GM12878 (cell line): Measurements from ENCODE around the gene HCN3. TPM values are rescaled to one million over a fixed set of nuclear protein-coding genes. Genes with fewer than 3 reads are reported as not detected.

Experiments used
- ATAC-seq: fragments of 200-7000 bp; cut with Tn5 transposase; 3 replicates; pipeline ENCODE4 v1.9.1; 2020; ENCODE audit warnings: mild to moderate bottlenecking, moderate library complexity
- BruUV-seq: library from RNA; stranded (reverse); fragments of 400-500 nt; replicated peaks from 2 replicates; lab custom pipeline; 2021; lab: Mats Ljungman, UMichigan
- CTCF ChIA-PET: fragments of 300-600 bp; sonication (Branson Sonifier 250); formaldehyde crosslinking; extraction: SDS; loops from one replicate; lab custom pipeline; 2021; ENCODE audit warnings: inconsistent platforms; lab: Yijun Ruan, JAX
- POLR2A ChIA-PET: fragments of 350-600 bp; formaldehyde crosslinking; extraction: SDS; loops from one replicate; lab custom pipeline; 2021; ENCODE audit warnings: inconsistent platforms; lab: Charles Lee
- RAD21 ChIA-PET: fragments of 300-600 bp; sonication (Branson Sonifier 250); formaldehyde crosslinking; loops from one replicate; lab custom pipeline; 2023; ENCODE audit warnings: antibody characterized with exemption; ENCODE audit not compliant: unreplicated experiment; lab: Charles Lee
- SMC1A ChIA-PET: fragments of 300-600 bp; sonication (Branson Sonifier 250); formaldehyde crosslinking; loops from one replicate; lab custom pipeline; 2023; ENCODE audit not compliant: unreplicated experiment, uncharacterized antibody; lab: Charles Lee
- DNase-seq: peaks from one replicate; pipeline ENCODE4 v3.0.0-alpha.2; 2011; ENCODE audit warnings: low read depth, low spot score
- FAIRE-seq: peaks from 3 replicates; lab custom pipeline; 2011; peaks lifted over from hg19 to GRCh38; lab: Jason Lieb, UNC
- H2AFZ ChIP-seq: 2 replicates; pipeline ENCODE4 v1.6.0; 2011; ENCODE audit warnings: low read depth, low read length, control low read depth; ENCODE audit not compliant: control insufficient read depth
- H3K27ac ChIP-seq: 2 replicates; pipeline ENCODE4 v1.5.1; 2011; ENCODE audit warnings: control low read depth; ENCODE audit not compliant: control insufficient read depth, insufficient read depth
- H3K27me3 ChIP-seq, 2 experiments: replicated peaks in 1 of 2; 2 replicates each; pipeline versions ENCODE4 v1.6.0 to v1.6.1; 2011; ENCODE audit warnings: low read length in 1 of 2; ENCODE audit not compliant: control insufficient read depth in 2 of 2, insufficient read depth in 2 of 2
- H3K36me3 ChIP-seq, 2 experiments: 2 replicates each; pipeline ENCODE4 v1.5.1; 2011; ENCODE audit warnings: low read length in 1 of 2; ENCODE audit not compliant: control insufficient read depth in 2 of 2, insufficient read depth in 2 of 2
- H3K4me1 ChIP-seq: 2 replicates; pipeline ENCODE4 v1.6.1; 2011; ENCODE audit warnings: mild to moderate bottlenecking, low read length, moderate library complexity, mixed read lengths; ENCODE audit not compliant: control insufficient read depth, insufficient read depth
- H3K4me2 ChIP-seq: 2 replicates; pipeline ENCODE4 v1.6.0; 2011; ENCODE audit warnings: control low read depth; ENCODE audit not compliant: control insufficient read depth, insufficient read depth
- H3K4me3 ChIP-seq: fragments of 200-600 bp; sonication (generic); 2 replicates; pipeline ENCODE4 v1.5.1; 2016
- H3K79me2 ChIP-seq: 2 replicates; pipeline ENCODE4 v1.6.0; 2011; ENCODE audit warnings: low read length; ENCODE audit not compliant: control insufficient read depth, insufficient read depth
- H3K9ac ChIP-seq: 2 replicates; pipeline ENCODE4 v1.8.0; 2011; ENCODE audit warnings: low read length, control low read depth, mixed read lengths; ENCODE audit not compliant: control insufficient read depth, insufficient read depth
- H3K9me3 ChIP-seq: replicated peaks from 3 replicates; pipeline ENCODE4 v1.5.1; 2011; ENCODE audit warnings: mild to moderate bottlenecking, low read length; ENCODE audit not compliant: control insufficient read depth, insufficient read depth
- H4K20me1 ChIP-seq: 2 replicates; pipeline ENCODE4 v1.6.0; 2011; ENCODE audit not compliant: control insufficient read depth, insufficient read depth
- BMI1 ChIP-seq: fragments of 450-650 bp; IDR thresholded peaks from 2 replicates; pipeline ENCODE4 v1.6.1; 2016; ENCODE audit warnings: mild to moderate bottlenecking, moderate library complexity, borderline replicate concordance
- CBX3 ChIP-seq: fragments of 200-600 bp; sonication (generic); IDR thresholded peaks from 2 replicates; pipeline ENCODE4 v1.6.1; 2016; ENCODE audit warnings: low read depth, borderline replicate concordance
- EED ChIP-seq: sonication (generic); IDR thresholded peaks from 2 replicates; pipeline ENCODE4 v1.6.1; 2016; ENCODE audit warnings: antibody characterized with exemption, low read depth
- MXI1 ChIP-seq: fragments of 150-350 bp; IDR thresholded peaks from 2 replicates; pipeline ENCODE4 v1.6.1; 2011; ENCODE audit warnings: low read depth, mild to moderate bottlenecking, inconsistent platforms, low read length, improper control_type of control experiment
- NFXL1 ChIP-seq: fragments of 450-650 bp; IDR thresholded peaks from 2 replicates; pipeline ENCODE4 v1.6.1; 2017; ENCODE audit warnings: antibody characterized with exemption, mild to moderate bottlenecking, borderline replicate concordance
- NR2F1 ChIP-seq: fragments of 450-650 bp; conservative IDR thresholded peaks from 2 replicates; pipeline ENCODE4 v1.6.1; 2017; ENCODE audit warnings: mild to moderate bottlenecking
- POLR2AphosphoS2 ChIP-seq: IDR thresholded peaks from 2 replicates; pipeline ENCODE4 v1.6.1; 2011; ENCODE audit warnings: low read depth, mild to moderate bottlenecking, low read length, improper control_type of control experiment, moderate library complexity
- SIX5 ChIP-seq: IDR thresholded peaks from 2 replicates; pipeline ENCODE4 v1.6.1; 2011; ENCODE audit warnings: mild to moderate bottlenecking, low read depth, low read length, moderate library complexity; ENCODE audit not compliant: severe bottlenecking
- SMAD1 ChIP-seq: fragments of 450-650 bp; IDR thresholded peaks from 2 replicates; pipeline ENCODE4 v1.6.1; 2018; ENCODE audit warnings: mild to moderate bottlenecking, low read depth; ENCODE audit not compliant: partially characterized antibody
- SMARCA5 ChIP-seq: fragments of 450-650 bp; IDR thresholded peaks from 2 replicates; pipeline ENCODE4 v1.6.1; 2017; ENCODE audit warnings: mild to moderate bottlenecking
- SMC3 ChIP-seq: IDR thresholded peaks from 2 replicates; pipeline ENCODE4 v1.6.1; 2011; ENCODE audit warnings: low read length, improper control_type of control experiment, borderline replicate concordance
- SPI1 ChIP-seq: IDR thresholded peaks from 2 replicates; pipeline ENCODE4 v1.6.1; 2011; ENCODE audit warnings: low read depth, mild to moderate bottlenecking, low read length, moderate library complexity, borderline replicate concordance; ENCODE audit not compliant: insufficient read depth
- SREBF1 ChIP-seq: IDR thresholded peaks from 2 replicates; pipeline ENCODE4 v1.6.1; 2012; ENCODE audit warnings: mild to moderate bottlenecking, low read length
- WGBS: methylation state at CpG from one replicate; pipeline ENCODE4 v1.1.6; 2016; ENCODE audit warnings: low lambda C conversion rate; ENCODE audit not compliant: insufficient replicate concordance, insufficient coverage; ENCODE audit errors: missing lambda C conversion rate; 5-methylcytosine and 5-hydroxymethylcytosine counted together
- in situ Hi-C: fragments of 300-500 bp; cut with MboI; formaldehyde crosslinking; loops from 9 replicates; pipeline ENCODE4 v1.14.3; 2018; ENCODE audit warnings: mixed read lengths
- intact Hi-C: fragments of 100-400 bp; cut with micrococcal nuclease; formaldehyde crosslinking; loops from one replicate; pipeline ENCODE4 v1.14.2; 2022; ENCODE audit not compliant: unreplicated experiment
- polyA plus RNA-seq, 11 experiments: library from polyadenylated mRNA; depleted of rRNA in 4 of 11; unstranded in 6 of 11; stranded (reverse) in 5 of 11; fragments of >200 nt; fragmentation: Nextera tagmentation in 4 of 11; fragmentation: Illumina TruSeq in 1 of 11; extraction: Ambion mirVana in 4 of 11; extraction: Trizol in 1 of 11; gene quantifications; 1 replicate in 1 of 11; 2 replicates in 10 of 11; pipeline versions ENCODE4 v1.2.1 to v1.2.3, GENCODE V29; 2011 to 2016; ENCODE audit warnings: inconsistent platforms in 2 of 11, missing spikeins in 2 of 11, low read depth in 1 of 11
- total RNA-seq, 4 experiments: library from RNA; depleted of rRNA in 3 of 4; stranded (reverse); fragments of >200 nt in 3 of 4; fragmentation: Illumina TruSeq in 1 of 4; extraction: Trizol in 1 of 4; gene quantifications; 2 replicates each; pipeline versions ENCODE4 v1.2.1 to v1.2.3, GENCODE V29; 2013 to 2021
- TF ChIP-seq, protein P1 (sequence below): fragments of 450-650 bp; formaldehyde crosslinking; IDR thresholded peaks from 2 replicates; pipeline ENCODE4 v1.5.0; 2022; ENCODE audit warnings: mild to moderate bottlenecking, missing genetic modification characterization
- TF ChIP-seq, protein P2 (sequence below): fragments of 450-650 bp; conservative IDR thresholded peaks from 2 replicates; pipeline ENCODE4 v1.6.1; 2017; ENCODE audit warnings: mild to moderate bottlenecking, moderate library complexity
- TF ChIP-seq, protein P3 (sequence below): fragments of 450-650 bp; IDR thresholded peaks from 2 replicates; pipeline ENCODE4 v1.6.1; 2014; ENCODE audit warnings: mild to moderate bottlenecking

HCN3 gene
- total and polyA plus RNA-seq, 10 of the 15 experiments (the other 5 are each of a cell fraction or from before 2014, with no cell fraction given): 0.08 to 4.1 (median 1.8) TPM

DNA sequence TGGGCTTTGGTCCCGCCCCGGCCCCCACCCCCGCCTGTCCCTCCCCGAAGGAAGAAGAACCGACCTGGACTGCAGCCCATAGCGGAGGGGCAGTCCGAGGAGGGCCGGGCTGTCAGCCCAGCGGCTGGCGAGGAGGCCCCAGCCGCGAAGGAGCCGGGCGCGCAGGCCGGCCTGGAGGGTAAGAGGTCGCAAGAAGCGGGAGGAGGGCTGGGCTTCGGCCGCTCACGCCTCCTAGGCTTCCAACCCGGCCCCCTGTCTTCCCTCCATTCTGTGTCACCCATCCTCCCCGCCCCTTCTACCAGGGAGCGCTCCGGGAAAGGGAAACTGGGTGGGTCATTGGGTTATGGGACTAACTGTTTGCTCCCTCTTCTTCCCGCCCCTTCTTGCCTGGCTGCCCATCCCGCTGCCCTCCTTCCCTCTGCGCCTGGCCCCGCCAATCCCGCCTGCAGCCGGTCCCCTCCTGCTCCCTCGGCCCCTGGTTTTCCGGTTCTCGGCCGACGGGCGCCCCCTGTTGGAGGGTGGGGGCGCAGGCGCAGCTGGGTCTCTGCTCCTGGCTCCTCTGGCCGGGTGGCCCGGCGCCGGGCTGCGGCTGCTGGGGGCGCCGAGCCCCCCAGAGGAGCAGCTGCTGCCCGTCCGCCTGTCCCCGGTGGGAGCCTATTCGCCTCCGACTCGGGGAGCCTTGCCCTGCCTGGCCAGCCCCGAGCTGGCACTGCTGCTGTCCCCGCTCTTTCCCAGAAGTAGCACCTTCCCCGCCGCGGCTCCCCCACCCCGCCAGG lies 45.9 kb downstream of the HCN3 start:
- H2AFZ ChIP-seq: peak overlapping the region; percentile 70
- H3K9me3 ChIP-seq: no peaks in the 10 kb centered on the region
- RAD21 ChIA-PET: interaction anchor here (0.6 to 5.4 kb wide), 24 partner anchors 11 to 323 kb away, joined by 3 to 81 read pairs (median 4); partner anchors contain the start of genes CLK2, FDPS, HCN3 and KRTCAP2
- peak; percentile 71 for ATAC-seq
- no peaks in the 10 kb centered on the region for H4K20me1 ChIP-seq
- peak overlapping the region; percentile 66; the same call in 1 of the 2 replicates for H3K27ac ChIP-seq
- in situ Hi-C loops: no loop called here
- CTCF ChIA-PET: interaction anchor here (0.7 to 9.6 kb wide), 35 partner anchors 12 to 470 kb away, joined by 3 to 225 read pairs (median 5); partner anchors contain the start of genes CLK2, ENTREP3, FDPS and KRTCAP2
- peaks cover 7% of the 10 kb centered on the region for H3K4me1 ChIP-seq
- H3K27me3 ChIP-seq: no peaks in the 10 kb centered on the region
- H3K36me3 ChIP-seq: peaks cover 8 to 10% of the 10 kb centered on the region in 2 experiments
- intact Hi-C loops: loop anchor here (1.0 to 5.0 kb wide), 4 partner anchors 46 to 269 kb away; partner anchors contain the start of genes HCN3 and THBS3
- SMC1A ChIA-PET: interaction anchor here (0.6 to 6.8 kb wide), 15 partner anchors 11 to 181 kb away, joined by 3 to 57 read pairs (median 4); partner anchors contain the start of genes CLK2, FDPS, HCN3 and PKLR
- H3K4me3 ChIP-seq: peak overlapping the region; percentile 88
- POLR2A ChIA-PET: interaction anchor here (0.7 to 4.3 kb wide), 17 partner anchors 12 to 128 kb away, joined by 3 to 28 read pairs (median 4); partner anchors contain the start of genes CLK2, FDPS, HCN3 and MTX1
- no peaks in the 10 kb centered on the region; the same call in 1 of the 2 replicates for H3K79me2 ChIP-seq
- peak; percentile 35 for FAIRE-seq
- peak overlapping the region; percentile 24 for H3K9ac ChIP-seq
- DNase-seq: no peak
- 2% methylated on average over 44 of the region's 58 CpGs for WGBS
- BruUV-seq: no TSS peak
- H3K4me2 ChIP-seq: peak overlapping the region; percentile 90; the same call in 1 of the 2 replicates
- TF ChIP-seq MXI1 (0 out of 2 replicates have a peak, but pooled peaks have one; percentile 14), SMAD1 (no peak), NR2F1 (peak; percentile 79), BMI1 (no peak), SMC3 (peak; percentile 59), POLR2AphosphoS2 (no peak), NFXL1 (no peak), SREBF1 (no peak), CBX3 (no peak), EED (no peak; the same call in none of the 2 replicates), SMARCA5 (peak; percentile 94), SPI1 (no peak), SIX5 (no peak)
- TF ChIP-seq, protein P1, sequence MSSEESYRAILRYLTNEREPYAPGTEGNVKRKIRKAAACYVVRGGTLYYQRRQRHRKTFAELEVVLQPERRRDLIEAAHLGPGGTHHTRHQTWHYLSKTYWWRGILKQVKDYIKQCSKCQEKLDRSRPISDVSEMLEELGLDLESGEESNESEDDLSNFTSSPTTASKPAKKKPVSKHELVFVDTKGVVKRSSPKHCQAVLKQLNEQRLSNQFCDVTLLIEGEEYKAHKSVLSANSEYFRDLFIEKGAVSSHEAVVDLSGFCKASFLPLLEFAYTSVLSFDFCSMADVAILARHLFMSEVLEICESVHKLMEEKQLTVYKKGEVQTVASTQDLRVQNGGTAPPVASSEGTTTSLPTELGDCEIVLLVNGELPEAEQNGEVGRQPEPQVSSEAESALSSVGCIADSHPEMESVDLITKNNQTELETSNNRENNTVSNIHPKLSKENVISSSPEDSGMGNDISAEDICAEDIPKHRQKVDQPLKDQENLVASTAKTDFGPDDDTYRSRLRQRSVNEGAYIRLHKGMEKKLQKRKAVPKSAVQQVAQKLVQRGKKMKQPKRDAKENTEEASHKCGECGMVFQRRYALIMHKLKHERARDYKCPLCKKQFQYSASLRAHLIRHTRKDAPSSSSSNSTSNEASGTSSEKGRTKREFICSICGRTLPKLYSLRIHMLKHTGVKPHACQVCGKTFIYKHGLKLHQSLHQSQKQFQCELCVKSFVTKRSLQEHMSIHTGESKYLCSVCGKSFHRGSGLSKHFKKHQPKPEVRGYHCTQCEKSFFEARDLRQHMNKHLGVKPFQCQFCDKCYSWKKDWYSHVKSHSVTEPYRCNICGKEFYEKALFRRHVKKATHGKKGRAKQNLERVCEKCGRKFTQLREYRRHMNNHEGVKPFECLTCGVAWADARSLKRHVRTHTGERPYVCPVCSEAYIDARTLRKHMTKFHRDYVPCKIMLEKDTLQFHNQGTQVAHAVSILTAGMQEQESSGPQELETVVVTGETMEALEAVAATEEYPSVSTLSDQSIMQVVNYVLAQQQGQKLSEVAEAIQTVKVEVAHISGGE (CRISPR knock-in tag): no peak
- TF ChIP-seq, protein P2, sequence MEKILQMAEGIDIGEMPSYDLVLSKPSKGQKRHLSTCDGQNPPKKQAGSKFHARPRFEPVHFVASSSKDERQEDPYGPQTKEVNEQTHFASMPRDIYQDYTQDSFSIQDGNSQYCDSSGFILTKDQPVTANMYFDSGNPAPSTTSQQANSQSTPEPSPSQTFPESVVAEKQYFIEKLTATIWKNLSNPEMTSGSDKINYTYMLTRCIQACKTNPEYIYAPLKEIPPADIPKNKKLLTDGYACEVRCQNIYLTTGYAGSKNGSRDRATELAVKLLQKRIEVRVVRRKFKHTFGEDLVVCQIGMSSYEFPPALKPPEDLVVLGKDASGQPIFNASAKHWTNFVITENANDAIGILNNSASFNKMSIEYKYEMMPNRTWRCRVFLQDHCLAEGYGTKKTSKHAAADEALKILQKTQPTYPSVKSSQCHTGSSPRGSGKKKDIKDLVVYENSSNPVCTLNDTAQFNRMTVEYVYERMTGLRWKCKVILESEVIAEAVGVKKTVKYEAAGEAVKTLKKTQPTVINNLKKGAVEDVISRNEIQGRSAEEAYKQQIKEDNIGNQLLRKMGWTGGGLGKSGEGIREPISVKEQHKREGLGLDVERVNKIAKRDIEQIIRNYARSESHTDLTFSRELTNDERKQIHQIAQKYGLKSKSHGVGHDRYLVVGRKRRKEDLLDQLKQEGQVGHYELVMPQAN: peak; percentile 72; the same call in 1 of the 2 replicates
- TF ChIP-seq, protein P3, sequence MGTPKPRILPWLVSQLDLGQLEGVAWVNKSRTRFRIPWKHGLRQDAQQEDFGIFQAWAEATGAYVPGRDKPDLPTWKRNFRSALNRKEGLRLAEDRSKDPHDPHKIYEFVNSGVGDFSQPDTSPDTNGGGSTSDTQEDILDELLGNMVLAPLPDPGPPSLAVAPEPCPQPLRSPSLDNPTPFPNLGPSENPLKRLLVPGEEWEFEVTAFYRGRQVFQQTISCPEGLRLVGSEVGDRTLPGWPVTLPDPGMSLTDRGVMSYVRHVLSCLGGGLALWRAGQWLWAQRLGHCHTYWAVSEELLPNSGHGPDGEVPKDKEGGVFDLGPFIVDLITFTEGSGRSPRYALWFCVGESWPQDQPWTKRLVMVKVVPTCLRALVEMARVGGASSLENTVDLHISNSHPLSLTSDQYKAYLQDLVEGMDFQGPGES: no peak
